ENCODE measurements around the gene CIROP.

Gene CIROP

DNA sequence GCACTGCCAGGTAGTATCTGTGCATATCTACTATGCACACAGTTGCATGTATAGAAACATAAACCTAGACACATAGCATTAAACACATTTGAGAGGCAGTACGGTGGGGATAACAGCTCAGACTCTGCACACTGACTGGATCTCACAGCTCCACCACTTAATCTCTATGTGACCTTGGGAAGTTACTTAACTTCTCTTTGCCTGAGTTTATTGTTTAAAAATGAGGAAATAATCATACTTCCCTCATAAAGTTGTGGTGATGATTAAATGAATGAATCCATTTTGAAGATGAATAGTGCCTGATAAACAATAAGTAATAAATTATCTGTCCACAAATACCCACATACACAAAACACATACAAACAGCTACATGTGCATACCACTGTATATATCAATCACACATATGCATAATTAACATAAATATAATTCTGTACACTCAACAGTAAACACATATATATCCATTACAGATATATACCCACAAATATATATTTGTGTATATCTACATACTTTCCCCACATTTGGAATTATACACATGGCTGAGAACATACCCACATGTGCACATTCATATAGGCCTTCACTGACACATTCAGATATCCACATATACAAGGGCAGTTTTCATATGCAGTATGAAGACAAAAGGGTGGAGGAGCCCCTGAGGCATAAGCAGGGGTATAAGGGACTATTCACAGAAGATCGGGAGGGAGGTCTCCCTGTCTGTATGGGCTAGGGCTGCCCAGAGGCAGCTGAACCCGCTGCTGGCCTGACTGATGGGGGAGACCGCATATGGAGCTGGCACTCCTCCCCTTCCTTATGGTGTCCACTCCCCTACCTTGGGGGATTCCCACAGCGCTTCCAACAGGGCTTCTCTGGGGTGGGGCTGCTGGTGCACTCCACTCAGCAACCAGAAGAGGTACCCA, 53.4 kb downstream of the CIROP start:
- TF ChIP-seq CTCF (IDR thresholded peaks at IDR 0.05; ENCODE audit: low read depth, low read length), result no peak
- no peak for DNase-seq (ENCODE audit: extremely low read depth, low read depth)
